Glomerular visceral epithelial cell (primary cell): Measurements from ENCODE around the gene DNAJC27.
A peak's percentile ranks its signal among the peaks of the same experiment; 100 is the strongest.

ENCODE experiments used
- DNase-seq: peaks from one replicate; pipeline ENCODE4 v3.0.0-alpha.2; 2016; ENCODE audit errors: extremely low spot score

The DNAJC27 gene

DNA sequence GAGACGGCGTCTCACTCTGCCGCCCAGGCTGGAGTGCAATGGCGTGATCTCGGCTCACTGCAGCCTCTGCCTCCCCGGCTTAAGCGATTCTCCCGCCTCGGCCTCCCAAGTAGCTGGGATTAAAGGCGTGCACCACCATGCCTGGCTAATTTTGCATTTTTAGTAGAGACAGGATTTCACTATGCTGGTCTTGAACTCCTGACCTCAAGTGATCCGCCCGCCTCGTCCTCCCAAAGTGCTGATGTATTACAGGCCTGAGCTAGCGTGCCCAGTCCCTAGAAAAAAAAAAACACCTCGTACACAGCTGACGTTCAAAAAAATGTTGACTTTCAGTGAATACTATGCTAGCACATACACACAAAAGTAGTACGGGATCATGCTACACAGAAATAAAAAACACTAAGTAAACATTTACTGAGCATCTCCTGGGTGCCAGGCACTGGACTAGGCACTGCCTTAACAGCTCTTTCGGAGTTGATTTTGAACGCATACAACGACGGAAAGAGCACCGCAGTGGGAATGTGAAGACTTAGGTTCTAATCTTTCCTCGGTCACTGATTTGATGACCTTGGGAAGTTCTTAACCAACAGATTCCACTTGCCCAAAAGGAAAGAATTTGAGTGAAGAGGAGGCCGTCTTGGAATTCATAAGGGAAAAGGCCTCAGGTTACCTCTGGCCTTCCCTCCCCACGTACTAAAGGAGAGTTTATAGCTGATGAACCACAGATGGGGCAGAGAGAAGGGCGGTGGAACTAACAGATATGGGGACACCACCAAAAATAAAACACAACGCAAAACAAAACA lies 1.1 kb downstream of the DNAJC27 start:
- DNase-seq = peak; percentile 18

DNA sequence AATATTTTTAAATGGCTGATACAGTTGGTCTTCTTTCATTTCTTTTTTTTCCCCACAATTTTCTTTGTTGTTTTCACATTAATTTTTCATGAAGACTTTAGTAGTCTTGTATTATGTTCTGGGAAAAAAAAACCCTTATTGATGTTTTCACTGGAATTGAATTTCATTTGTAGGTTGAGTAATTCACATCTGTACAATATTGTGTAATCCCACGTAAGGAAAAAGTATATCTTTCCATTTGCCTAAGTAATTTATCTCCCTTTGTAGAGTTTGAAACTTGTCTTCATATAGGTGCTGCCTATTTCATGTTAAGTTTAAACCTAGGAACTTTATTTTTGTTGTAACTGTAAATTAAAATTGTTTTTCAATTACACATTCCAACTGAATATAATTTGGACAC lies 2.0 kb downstream of the DNAJC27 start:
- DNase-seq = no peak

DNA sequence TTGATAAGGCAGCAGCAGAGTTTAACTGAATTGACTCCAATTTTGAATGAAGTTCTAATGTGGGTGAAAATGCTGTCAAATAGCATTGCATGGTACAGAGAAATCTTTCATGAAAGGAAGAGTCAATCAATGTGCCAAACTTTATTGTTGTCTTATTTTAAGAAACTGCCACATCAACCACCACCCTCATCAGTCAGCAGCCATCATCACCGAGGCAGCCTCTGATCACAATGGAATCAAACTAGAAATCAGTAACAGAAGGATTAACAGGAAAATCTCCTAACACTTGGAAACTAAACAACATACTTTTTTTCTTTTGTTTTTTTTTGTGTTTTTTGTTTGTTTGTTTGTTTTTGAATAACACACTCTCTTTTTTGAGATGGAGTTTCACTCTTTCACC lies 9.9 kb downstream of the DNAJC27 start:
- DNase-seq = no peak

DNA sequence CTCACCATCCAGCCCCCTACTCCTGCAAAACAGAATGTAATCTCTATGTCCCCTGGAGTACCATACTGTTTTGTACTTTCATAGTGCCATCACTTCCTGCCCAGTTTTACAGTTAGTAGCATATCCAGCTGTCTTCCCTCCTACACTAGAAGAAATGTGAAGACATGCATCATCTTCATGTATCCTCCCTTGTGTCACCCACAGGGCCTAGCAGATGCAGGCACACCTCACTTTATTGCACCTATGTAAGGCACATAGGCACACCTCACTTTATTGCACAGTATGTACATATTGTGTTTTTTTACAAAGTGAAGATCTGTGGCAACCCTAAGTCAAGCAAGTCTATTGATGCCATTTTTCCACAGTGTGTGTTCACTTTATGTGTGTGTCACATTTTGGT lies 12.0 kb downstream of the DNAJC27 start:
- no peak for DNase-seq

DNA sequence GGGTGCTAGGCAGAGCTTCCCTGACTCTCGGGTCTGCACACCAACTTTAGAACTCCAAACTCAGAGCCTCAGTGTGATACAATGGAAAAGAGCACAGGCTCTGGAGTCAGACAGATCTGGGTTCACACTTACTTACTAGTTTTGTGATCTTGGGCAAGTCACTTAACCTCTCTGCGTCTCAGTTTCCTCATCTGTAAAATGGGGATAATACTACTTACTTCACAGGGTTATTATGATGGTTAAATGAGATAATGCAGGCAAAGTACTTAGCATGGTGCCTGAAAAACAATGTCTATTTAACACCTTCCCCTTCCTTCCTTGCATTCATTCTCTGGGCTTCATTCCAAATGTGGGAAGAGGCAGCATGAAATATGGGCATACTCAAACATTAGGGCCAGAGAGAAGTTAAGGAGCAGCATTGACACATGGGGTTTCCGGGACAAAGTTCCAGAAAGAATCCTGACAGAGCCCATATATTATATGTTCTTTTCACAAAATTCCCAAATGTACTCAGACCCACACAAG lies 13.3 kb downstream of the DNAJC27 start:
- no peak for DNase-seq

DNA sequence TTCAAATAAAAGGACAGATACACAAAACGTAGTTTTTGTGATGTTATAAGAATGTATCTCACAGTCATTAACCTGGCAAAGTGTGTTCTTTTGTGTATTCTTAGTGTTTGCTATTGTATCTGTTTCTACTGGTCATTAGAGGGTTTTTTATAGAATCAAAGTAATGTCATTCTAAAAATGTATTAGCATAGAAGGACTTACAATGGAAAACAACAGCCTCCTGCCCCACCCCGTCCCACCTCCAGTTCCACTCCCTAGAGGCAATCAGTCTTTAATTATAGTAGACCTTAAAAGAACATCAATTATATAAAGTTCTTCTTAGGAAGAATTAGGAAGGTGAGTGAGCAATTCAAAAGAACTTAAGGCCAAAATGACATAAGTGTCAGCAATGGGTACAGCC lies 13.8 kb downstream of the DNAJC27 start:
- DNase-seq = no peak

DNA sequence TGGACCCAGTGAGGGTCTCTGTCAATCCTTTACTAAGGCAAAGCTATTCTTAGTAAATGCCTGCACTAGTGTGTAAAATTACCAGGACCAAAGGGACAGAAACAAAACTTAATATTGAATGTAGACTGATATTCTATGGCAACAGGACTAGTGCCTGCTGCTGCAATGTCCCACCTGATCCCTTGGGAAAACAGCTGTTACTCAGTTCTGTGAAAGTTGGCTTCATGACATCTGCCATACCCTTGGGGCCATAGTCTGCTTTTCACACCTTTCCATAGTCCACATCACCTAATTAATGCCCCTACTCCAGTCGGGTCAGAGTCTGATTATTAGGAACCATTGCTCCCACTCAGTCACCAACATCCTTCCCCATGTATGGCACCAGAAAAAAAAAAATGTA lies 14.5 kb downstream of the DNAJC27 start:
- no peak for DNase-seq

DNA sequence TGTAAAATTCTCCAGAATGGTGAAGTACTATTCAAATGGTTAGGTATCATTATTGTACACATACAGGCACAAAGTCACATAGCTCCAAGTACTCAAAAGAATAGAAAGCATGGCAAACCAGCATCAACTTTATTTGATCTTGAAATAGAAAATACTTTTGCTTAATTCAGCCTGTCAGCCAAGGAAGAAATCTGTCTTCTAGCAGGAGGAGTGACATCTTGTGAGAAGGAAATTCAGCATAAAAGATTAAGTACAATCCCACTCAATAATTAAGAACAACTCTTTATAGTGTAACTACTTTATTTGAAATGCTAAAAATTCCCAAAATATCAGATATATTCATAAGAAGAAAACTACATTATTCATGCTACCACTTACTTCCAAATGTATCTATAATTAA lies 15.8 kb downstream of the DNAJC27 start:
- no peak for DNase-seq

DNA sequence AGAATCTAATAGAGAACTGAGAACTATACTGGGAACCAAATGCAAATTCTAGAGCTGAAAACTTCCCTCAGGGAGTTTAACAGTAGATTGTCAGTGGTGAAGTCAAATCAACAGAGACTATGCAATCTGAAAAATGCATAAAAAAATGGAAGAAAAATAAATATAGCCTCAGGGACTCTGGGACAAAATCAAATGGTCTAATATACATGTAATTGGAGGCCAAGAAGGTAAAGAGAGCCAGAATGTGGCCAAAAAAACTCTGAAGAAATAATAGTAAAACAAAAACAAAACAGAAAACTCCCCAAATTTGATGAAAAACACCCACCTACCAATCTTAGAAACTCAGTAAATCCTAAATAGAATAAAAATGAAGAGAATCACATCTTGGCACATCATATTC lies 16.5 kb downstream of the DNAJC27 start:
- DNase-seq = no peak

DNA sequence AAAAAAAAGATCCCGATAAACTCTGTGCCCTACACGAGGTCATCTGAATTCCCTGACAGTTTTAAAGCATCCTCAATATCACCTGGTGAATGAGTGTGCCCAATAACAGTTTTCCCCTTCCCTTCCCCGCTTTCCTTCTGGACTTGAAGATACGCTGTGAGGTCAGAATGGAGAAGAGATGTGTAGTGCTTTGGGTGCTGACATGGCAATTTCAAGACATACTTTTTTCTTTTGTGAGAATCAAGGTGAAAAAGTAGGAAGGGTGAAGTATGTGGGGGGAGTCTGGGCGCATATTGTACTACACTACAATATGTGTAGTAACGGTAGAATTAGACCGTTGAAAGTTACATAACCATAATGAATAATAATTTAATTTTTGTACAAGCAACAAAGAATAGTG lies 21.7 kb downstream of the DNAJC27 start:
- no peak for DNase-seq

DNA sequence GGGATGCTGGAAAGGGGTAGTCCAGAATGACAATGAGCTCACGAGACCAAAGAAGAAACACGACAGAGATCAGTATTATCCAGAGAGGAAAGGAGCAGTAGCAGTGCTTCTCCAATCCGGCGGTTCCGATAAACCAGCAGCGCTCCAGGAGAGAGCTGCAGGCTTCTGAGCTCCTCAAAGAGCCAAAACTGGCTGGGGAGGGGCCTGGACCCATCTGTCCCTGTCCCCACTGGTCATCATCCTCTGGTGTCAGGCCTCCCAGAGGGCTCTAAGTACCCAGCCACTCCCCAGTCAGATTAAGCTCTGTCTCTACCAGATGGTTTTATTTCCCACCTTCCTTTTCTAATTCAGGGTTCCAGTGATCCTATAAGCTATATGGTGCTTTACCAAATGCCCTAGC lies 23.2 kb downstream of the DNAJC27 start:
- DNase-seq = no peak

DNA sequence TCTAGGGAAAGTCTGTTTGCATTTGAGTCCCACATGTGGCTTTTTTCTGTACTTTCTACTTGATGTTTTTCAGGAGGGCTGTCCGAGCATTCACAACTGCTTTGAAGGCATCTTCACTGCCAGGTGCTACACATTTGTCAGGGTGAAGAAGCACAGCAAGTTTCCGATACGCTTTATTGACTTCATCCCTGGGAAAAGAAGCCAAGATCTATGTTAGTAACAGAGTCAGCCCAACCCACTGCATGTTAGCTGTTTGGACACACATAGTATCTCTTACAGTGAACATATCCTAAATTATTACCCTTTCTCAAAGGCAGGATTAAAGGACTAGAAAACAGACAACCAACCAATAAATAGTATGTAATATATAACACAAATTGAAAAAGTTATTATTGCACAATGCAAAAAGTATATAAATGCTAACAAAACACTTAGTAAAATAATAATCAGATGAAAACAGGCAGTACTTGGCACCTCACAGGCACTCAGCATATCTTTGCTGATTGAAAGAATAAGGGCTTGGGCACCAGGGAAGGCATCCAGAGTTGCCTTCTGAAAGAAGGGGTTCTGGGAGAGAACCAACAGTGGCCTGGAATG lies 24.1 kb downstream of the DNAJC27 start:
- DNase-seq = no peak

DNA sequence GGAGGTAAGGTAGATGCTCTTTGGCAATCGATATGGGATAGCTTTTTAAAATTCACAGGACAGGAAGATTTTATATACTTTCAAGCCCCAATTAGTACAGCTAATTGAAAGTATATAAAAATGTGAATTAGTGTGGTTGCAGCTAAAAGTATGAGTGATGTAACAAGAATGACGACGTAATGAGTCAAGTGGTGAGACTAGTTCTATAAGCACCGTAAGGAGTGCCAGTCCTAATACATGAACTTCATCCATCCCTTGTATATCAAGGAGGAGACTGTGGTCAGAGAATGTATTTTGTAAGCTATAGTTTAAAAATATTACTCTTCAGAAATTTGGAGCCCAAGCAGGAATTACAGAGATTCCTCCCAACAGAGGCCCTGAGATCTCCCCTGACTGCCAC lies 25.8 kb downstream of the DNAJC27 start:
- DNase-seq = no peak

DNA sequence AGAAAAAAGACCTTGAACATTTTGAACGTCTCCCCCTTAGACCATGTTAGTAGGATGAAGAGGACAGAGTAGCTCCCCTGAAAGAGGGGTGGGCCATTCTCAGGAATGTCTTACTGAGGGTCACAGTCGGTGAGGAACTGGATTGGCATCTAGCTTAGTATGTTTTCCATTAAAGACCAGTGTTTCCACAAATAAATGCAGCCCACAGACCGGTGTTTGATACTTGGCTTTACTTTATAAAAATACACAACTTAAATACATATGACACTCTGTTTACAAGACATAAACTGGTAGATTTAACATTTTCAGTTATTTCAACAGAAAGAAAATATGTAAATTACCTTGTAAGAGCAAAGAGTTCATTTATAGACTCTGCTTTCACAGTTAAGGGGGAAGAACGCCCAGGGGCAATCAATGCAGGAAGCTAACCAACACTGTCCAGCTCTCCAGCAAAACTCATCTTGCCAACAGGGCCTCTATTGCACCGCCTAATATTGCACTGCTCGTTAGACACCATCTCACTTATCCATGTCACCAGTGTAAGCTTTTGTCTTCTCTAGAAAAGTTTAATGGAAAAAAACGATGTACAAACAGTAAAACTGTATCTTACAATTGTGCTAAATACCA lies 28.2 kb downstream of the DNAJC27 start:
- DNase-seq = no peak

DNA sequence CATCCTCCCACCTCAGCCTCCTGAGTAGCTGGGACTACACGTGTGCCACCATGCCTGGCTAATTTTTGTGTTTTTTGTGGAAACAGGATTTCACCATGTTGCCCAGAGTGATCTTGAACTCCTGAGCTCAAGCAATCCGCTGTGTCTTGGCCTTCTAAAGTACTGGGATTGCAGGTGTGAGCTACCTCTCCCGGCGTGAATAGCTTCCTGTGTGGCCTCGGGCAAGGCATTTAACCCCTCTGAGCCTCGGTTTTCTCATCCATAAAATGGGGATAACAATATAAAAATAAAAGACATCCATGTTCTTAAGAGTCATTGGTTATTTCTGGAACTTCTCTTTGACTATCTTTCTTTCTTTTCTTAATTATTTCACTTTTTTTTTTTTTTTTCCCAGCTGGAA lies 32.4 kb downstream of the DNAJC27 start:
- no peak for DNase-seq

DNA sequence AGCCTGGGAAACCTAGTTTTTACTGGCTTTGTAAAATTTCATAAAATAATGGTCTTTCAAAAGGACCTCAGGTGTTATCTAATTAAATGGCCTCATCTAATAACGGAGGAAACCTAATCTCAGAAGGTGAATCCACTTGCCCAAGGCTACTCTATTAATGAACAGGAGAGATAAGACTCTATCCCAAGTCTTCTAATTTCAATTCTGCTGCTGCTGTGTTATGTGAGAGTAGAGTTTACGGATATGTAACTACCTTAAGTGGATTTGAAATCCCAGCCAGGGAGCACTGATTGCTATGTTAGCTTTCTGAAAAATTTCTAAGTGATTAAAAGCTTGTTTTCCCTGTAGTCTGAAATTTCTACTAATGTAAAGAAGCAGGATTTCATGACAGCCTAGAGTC lies 34.5 kb downstream of the DNAJC27 start:
- DNase-seq = no peak

DNA sequence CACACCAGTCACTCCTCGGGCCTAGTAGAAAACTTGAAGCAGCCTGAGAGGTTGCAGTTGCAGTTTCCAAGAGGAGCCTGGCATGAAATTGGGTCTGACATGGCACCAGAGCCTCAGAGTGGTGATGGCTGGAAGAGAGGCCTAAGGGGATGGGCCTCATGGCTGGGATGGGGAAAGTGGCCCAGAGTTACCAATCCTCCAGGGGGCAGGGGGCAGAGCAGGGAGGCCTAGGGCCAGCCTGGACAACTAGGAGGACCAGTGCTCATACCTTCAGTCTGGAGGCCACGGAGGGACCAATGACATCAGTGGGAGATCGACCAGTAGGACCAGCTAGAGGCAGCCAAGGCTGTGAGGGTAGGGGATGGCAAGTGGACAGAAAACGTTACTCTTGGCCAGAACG lies 36.6 kb downstream of the DNAJC27 start:
- no peak for DNase-seq

DNA sequence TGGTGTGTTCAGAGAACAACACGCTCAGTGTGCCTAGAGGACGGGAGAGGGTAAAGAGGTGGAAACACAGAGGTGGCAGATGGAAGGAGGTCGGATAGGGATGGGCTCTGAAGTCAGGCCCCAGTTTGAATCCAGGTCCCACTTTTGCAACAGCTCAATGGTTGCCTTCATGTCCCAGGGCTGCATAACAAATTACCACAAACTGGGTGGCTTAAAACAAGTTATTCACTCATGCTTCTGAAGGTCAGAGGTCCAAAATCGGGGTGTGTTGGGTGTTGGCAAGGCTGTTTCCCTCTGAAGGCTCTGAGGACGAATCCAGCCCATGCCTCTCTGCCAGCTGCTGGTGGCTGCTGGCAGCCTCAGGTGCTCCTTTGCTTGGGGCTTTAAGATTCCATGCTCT lies 39.0 kb downstream of the DNAJC27 start:
- no peak for DNase-seq

DNA sequence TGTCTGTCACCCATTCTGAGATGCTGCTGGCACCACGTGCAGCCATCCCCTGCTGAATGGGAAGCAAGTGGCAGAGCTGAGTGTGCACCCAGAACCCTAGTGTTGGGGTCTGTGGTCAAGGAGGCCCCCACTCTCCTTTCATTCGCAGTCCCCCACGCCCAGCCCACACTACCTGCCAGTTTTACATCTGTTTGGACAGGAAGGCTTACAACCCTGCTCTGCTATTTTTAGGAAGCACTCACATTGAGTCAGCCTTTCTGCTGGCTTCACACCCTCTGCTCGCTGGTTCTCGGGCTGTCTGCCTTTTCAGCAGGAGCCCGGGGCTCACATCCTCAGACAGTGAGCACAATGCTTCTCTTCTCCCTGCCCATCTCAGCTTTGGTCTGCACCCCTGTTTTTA lies 41.0 kb downstream of the DNAJC27 start:
- no peak for DNase-seq

DNA sequence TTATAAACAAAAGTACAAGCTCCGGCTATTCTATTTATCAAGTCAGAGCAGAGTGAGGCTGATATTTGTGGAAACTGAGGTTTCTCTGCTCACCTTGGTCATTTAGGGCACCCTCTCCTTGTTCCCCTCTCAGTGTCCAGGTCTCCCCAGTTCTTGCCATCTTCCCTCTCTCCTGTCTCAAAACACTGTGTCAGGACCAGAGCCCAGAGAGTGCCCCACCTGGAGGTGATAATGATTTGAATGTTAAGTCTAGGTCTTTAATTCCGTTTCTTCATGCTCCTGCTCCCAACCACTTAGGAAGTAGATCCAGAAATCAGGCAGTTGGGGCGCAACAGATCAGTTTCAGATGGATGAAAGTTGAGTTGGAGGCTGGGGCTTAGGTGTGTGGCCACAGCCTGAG lies 42.5 kb downstream of the DNAJC27 start:
- no peak for DNase-seq

DNA sequence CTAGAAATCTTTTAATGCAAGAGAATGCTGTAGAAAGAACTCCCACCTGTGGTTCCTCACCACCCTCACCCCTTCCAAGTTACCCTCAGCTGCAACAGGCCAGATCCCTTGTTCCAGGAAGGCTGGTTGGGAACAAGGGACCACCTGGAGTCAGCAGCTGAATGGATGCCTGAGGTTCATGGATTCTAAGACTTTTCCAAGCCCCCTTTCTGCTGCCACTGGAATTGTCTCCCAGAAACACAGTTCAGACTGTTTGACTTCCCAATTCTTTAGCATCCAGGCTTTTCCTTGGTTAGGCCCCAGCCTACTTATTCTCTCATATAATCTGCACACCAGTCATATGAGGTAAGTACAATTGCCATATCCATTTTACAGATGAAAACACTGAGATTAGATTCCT lies 43.7 kb downstream of the DNAJC27 start:
- no peak for DNase-seq

DNA sequence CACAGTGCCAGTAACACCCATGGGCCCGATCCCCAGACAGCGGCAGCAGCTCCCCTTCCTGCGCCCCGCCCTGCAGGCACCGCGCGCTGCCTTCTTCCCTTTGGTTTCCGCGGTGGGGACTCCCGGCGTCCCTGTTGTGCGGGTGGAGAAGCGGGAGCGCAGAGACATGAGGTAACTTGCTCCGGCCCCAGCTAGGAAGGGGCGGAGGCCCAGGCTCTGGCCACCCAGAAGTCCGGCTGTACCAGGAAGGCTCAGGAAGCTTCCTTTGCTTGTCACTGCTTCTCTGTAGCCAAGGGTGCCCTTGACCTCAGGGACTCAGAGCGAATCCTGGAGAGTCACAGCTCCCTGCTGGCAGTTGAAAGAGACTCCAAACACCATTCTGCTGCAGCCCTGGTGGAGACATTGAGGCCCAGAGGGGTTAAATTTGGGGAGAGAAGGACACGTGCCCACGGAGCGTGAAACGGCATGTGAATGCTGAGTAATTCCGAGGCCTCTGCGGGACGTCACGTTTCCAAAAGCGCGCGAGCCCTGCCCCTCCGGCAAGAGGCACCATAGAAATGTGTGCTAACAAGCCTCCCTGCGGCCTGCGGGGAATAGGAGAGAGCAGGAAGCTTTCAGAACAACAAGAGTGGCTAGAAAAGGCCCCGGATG lies 45.0 kb downstream of the DNAJC27 start:
- no peak for DNase-seq

DNA sequence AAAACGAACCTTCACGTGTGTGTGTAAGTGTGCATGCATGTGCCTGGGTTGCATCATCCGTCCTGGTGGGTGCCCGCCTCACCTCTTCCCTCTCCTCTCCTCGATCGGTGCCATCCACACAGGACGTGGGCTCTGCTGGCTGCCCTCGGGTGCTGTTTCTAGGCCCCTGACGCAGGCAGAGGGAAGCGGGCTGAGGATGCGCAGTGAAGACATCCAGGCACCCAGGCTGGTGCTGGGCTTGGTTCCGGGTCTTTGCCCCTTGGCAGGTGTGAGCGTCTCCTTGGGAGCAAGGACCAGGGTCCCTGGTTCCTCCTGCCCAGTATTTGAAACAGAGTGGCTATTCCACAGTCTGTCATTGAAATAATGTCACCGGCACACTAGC lies 45.5 kb downstream of the DNAJC27 start:
- no peak for DNase-seq
